ENCODE data around the gene TCF7. TPM values are rescaled to one million over a fixed set of nuclear protein-coding genes. Genes with fewer than 3 reads are reported as not detected.

The TCF7 gene
- total and polyA plus RNA-seq, 2 of the 13 experiments (the other 11 are each of a cell fraction or from before 2014, with no cell fraction given): 6.3 to 6.8 TPM

DNA sequence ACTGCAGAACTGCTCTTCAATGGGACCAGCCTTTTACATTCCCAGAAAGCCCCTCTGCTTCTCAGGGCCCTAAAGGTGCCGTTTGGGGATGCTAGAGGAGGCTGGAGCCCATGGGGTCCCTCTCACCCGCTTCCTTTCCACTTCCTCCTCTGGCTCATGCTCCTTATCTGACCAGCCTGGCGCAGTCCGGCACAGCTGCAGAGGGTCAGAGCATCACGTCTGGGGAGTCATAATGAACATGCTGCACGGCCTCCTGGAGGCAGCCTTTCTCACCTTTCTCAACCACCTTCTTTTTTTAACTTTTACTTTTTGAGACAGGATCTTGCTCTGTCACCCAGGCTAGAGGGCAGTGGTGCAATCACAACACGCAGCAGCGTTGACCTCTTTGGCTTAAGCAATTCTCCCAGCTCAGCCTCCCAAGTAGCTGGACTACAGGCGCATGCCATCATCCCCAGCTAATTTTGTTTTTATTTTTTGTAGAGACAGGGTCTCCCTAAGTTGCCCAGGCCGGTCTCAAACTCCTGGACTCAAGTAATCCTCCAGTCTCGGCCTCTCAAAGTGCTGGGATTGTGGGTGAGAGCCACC, 15.1 kb upstream of the TCF7 start (continued):
- TF ChIP-seq ZNF704 (CRISPR knock-in tag; IDR thresholded peaks at IDR 0.05; ENCODE audit: borderline replicate concordance) (no peak), NR2F6 (IDR thresholded peaks at IDR 0.05) (peak; percentile 55; the same call in 1 of the 2 replicates), NR2F6 (CRISPR knock-in tag; IDR thresholded peaks at IDR 0.05) (peak; percentile 37; the same call in 1 of the 2 replicates), PCBP1 (IDR thresholded peaks at IDR 0.05; ENCODE audit: borderline replicate concordance, low read depth, low read length) (no peak), NR2F2 (IDR thresholded peaks at IDR 0.05; ENCODE audit: borderline replicate concordance, low read depth) (0 out of 2 replicates have a peak, but pooled peaks have one; percentile 37), IKZF4 (CRISPR knock-in tag; IDR thresholded peaks at IDR 0.05; ENCODE audit: borderline replicate concordance, low read depth, not compliant biosample characterization) (no peak), CEBPG (CRISPR knock-in tag; IDR thresholded peaks at IDR 0.05) (peak; percentile 80), RFX3 (CRISPR knock-in tag; IDR thresholded peaks at IDR 0.05) (no peak), GLI4 (CRISPR knock-in tag; IDR thresholded peaks at IDR 0.05; ENCODE audit: borderline replicate concordance) (no peak), ZNF232 (CRISPR knock-in tag; IDR thresholded peaks at IDR 0.05; ENCODE audit: borderline replicate concordance) (no peak), ZSCAN31 (CRISPR knock-in tag; IDR thresholded peaks at IDR 0.05; ENCODE audit: low read depth) (no peak; the same call in 1 of the 2 replicates), REST (IDR thresholded peaks at IDR 0.05; ENCODE audit: borderline replicate concordance in 1 of 2, low read depth in 1 of 2, low read length in 2 of 2) (no peak)
- TF ChIP-seq, protein P1, sequence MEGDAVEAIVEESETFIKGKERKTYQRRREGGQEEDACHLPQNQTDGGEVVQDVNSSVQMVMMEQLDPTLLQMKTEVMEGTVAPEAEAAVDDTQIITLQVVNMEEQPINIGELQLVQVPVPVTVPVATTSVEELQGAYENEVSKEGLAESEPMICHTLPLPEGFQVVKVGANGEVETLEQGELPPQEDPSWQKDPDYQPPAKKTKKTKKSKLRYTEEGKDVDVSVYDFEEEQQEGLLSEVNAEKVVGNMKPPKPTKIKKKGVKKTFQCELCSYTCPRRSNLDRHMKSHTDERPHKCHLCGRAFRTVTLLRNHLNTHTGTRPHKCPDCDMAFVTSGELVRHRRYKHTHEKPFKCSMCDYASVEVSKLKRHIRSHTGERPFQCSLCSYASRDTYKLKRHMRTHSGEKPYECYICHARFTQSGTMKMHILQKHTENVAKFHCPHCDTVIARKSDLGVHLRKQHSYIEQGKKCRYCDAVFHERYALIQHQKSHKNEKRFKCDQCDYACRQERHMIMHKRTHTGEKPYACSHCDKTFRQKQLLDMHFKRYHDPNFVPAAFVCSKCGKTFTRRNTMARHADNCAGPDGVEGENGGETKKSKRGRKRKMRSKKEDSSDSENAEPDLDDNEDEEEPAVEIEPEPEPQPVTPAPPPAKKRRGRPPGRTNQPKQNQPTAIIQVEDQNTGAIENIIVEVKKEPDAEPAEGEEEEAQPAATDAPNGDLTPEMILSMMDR (CRISPR knock-in tag; IDR thresholded peaks at IDR 0.05): peak; percentile 33
- TF ChIP-seq, protein P2, sequence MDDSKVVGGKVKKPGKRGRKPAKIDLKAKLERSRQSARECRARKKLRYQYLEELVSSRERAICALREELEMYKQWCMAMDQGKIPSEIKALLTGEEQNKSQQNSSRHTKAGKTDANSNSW (CRISPR knock-in tag; IDR thresholded peaks at IDR 0.05; ENCODE audit: borderline replicate concordance): no peak
- TF ChIP-seq, protein P3, sequence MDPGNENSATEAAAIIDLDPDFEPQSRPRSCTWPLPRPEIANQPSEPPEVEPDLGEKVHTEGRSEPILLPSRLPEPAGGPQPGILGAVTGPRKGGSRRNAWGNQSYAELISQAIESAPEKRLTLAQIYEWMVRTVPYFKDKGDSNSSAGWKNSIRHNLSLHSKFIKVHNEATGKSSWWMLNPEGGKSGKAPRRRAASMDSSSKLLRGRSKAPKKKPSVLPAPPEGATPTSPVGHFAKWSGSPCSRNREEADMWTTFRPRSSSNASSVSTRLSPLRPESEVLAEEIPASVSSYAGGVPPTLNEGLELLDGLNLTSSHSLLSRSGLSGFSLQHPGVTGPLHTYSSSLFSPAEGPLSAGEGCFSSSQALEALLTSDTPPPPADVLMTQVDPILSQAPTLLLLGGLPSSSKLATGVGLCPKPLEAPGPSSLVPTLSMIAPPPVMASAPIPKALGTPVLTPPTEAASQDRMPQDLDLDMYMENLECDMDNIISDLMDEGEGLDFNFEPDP (CRISPR knock-in tag; conservative IDR thresholded peaks at IDR 0.05): no peak

Measured in HepG2 (cell line).